HG02981 (cell line): ENCODE data around the gene GARNL3.

Experiments used
- ATAC-seq: cut with Tn5 transposase; IDR thresholded peaks from one replicate; pipeline ENCODE4 v1.9.1; 2021; ENCODE audit warnings: mild to moderate bottlenecking, moderate library complexity; ENCODE audit not compliant: unreplicated experiment

GARNL3 gene

GRCh38 chr9:127305838-127306226 lies 41.3 kb downstream of the GARNL3 start:
- no peak for ATAC-seq

GRCh38 chr9:127307802-127308201 lies 43.2 kb downstream of the GARNL3 start:
- no peak for ATAC-seq

GRCh38 chr9:127308652-127309434 lies 44.3 kb downstream of the GARNL3 start:
- no peak for ATAC-seq

- ATAC-seq = no peak
These were observed 45.1 kb downstream of the GARNL3 start for GRCh38 chr9:127309715-127310114.

- no peak for ATAC-seq
These were observed 46.7 kb downstream of the GARNL3 start for GRCh38 chr9:127311239-127311741.

GRCh38 chr9:127313042-127313560 lies 48.5 kb downstream of the GARNL3 start:
- no peak for ATAC-seq

- ATAC-seq = no peak
These were observed 50.3 kb downstream of the GARNL3 start for GRCh38 chr9:127314911-127315310.

GRCh38 chr9:127316586-127317323 lies 52.2 kb downstream of the GARNL3 start:
- no peak for ATAC-seq

GRCh38 chr9:127318651-127319167 lies 54.1 kb downstream of the GARNL3 start:
- no peak for ATAC-seq

GRCh38 chr9:127319366-127320114 lies 55.0 kb downstream of the GARNL3 start:
- ATAC-seq = no peak

- no peak for ATAC-seq
These were observed 55.5 kb downstream of the GARNL3 start for GRCh38 chr9:127320115-127320378.

GRCh38 chr9:127323393-127323792 lies 58.8 kb downstream of the GARNL3 start:
- ATAC-seq = no peak

GRCh38 chr9:127330501-127330900 lies 65.9 kb downstream of the GARNL3 start:
- ATAC-seq = no peak

GRCh38 chr9:127333221-127334064 lies 68.9 kb downstream of the GARNL3 start:
- ATAC-seq = no peak

- no peak for ATAC-seq
These were observed 70.2 kb downstream of the GARNL3 start for GRCh38 chr9:127334725-127335124.

GRCh38 chr9:127336086-127336485 lies 71.5 kb downstream of the GARNL3 start:
- no peak for ATAC-seq

- ATAC-seq = no peak
These were observed 72.2 kb downstream of the GARNL3 start for GRCh38 chr9:127336506-127337352.

- ATAC-seq = no peak
These were observed 76.1 kb downstream of the GARNL3 start for GRCh38 chr9:127340721-127341120.

- no peak for ATAC-seq
These were observed 76.6 kb downstream of the GARNL3 start for GRCh38 chr9:127341152-127341551.
